Stimulated activated naive CD8-positive, alpha-beta T cell treated with anti-CD3 and anti-CD28 coated beads, Interleukin-15, amount 100 ng/mL, for 72 hours (primary cell): ENCODE data around the gene FOXE3.

ENCODE experiments used
- ATAC-seq: fragments of 150-1000 bp; cut with Tn5 transposase; 2 replicates; pipeline ENCODE4 v1.10.0; 2021; ENCODE audit warnings: mild to moderate bottlenecking, moderate library complexity
- DNase-seq, 2 donors: peaks; one replicate each; pipeline ENCODE4 v3.0.0; 2021 to 2022
- H3K27ac Mint-ChIP-seq, 2 donors: one replicate each; pipeline ENCODE4 v1.8.0; 2022; ENCODE audit warnings: mild to moderate bottlenecking in 2 of 2, mixed read lengths in 2 of 2, moderate library complexity in 2 of 2
- H3K27me3 Mint-ChIP-seq: one replicate; pipeline ENCODE4 v1.8.0; 2022; ENCODE audit warnings: mixed read lengths
- H3K4me1 Mint-ChIP-seq: one replicate; pipeline ENCODE4 v1.8.0; 2022; ENCODE audit warnings: mild to moderate bottlenecking, mixed read lengths
- H3K4me3 Mint-ChIP-seq, 2 donors: one replicate each; pipeline ENCODE4 v1.8.0; 2022; ENCODE audit warnings: mild to moderate bottlenecking in 2 of 2, mixed read lengths in 2 of 2, moderate library complexity in 1 of 2
- H3K9me3 Mint-ChIP-seq, 2 donors: one replicate each; pipeline ENCODE4 v1.8.0; 2022; ENCODE audit warnings: mixed read lengths in 2 of 2

The FOXE3 gene

DNA sequence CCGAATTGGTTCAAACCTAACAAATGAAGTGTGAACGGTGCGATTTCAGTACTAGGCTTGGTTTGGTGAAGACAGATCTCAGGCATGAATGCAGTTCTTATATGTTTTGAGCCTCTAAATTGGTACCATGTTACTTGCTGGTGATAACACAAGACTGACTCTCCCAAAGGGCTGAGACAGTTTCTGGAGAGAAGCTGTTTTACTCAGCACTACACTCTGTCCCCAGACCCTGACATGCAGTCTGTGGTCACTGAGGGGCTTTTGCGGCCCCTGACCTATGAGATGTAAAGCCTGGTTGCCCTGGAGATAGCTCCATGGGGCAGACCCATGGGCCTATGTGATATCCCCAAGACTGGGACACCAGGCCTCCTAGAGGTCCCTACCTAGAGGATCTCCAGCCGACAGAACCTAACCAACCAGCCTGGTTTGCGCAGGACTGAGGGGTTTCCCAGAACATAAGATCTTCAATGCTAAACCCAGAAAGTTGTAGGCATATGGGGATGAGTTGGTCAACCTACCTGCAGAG, 19.4 kb upstream of the FOXE3 start:
- ATAC-seq (no peak), DNase-seq (no peak)
- Mint-ChIP-seq H3K4me3 (no peak overlapping the region), H3K27me3 (peaks cover 33% of the 10 kb centered on the region), H3K9me3 (no peaks in the 10 kb centered on the region), H3K27ac (no peak overlapping the region), H3K4me1 (no peaks in the 10 kb centered on the region)

DNA sequence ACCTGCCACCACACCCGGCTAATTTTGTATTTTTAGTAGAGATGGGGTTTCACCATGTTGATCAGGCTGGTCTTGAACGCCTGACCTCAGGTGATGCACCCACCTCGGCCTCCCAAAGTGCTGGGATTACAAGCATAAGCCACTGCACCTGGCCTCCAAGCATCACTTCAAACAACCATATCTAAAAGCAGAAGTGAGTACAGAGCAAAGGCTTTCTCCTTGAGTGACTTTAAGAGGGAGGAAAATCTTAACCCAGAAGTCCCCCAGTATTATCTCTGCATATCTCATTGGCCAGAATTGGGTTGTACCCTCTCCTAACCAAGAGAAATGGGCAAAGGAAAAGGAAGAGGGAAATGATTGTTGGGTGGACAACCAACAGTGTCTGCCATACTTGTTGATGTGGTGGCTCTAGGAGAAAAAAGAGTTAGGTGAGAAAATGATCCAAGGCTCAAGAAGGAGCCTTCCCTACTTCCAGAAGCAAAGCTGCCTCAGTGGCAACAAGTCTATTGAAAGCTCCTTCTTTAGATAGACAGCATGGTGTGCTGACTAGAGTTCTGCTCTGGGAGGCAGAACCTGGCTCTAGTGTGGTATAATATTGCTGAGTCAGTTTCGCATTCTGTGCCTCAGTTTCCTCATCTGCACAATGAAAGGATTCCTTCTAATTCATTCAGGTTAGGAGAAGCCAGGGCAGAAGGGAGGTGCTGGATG, 16.8 kb upstream of the FOXE3 start:
- peaks cover 47% of the 10 kb centered on the region for H3K27me3 Mint-ChIP-seq
- DNase-seq (no peak), ATAC-seq (no peak)
- no peak overlapping the region for H3K27ac Mint-ChIP-seq
- no peak overlapping the region for H3K4me3 Mint-ChIP-seq
- H3K4me1 Mint-ChIP-seq: no peaks in the 10 kb centered on the region
- H3K9me3 Mint-ChIP-seq: no peaks in the 10 kb centered on the region

DNA sequence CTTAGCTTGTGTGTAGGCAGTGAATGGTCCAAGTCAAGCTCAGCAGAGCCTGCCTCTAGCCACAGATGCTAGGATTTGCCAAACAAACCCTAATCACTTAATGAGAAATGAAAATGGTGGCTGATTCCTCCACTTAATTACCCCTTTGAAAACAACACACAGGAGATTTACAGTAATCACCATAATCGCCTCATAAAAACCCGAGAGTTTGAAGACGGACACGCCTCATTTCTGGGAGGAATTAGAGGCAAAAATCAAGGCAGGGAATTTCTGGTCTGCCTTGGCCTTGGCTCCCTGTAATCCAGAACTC, 16.3 kb upstream of the FOXE3 start:
- H3K4me3 Mint-ChIP-seq: no peak overlapping the region
- H3K4me1 Mint-ChIP-seq: no peaks in the 10 kb centered on the region
- H3K9me3 Mint-ChIP-seq: no peaks in the 10 kb centered on the region
- peaks cover 45% of the 10 kb centered on the region for H3K27me3 Mint-ChIP-seq
- DNase-seq (no peak), ATAC-seq (no peak)
- H3K27ac Mint-ChIP-seq: no peak overlapping the region

DNA sequence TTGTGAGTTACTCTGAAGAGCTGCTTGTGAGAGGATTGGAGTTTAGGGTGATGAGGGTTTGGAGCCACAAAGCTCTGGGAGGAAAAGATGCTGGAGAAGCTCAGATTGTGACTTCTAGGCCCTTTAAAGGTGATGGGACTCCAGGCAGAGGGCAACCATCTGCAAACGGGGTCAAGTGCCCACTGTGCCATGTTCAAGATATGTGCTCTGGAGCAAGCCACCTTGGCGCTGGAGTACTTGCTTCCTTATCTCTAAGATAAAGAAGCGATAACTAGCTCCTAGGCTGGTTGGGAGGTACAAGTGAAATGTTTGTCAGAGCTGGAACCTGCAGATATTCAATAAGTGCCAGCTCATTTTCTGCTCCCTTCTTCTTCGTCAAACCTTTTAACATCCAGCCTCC, 14.3 kb upstream of the FOXE3 start:
- Mint-ChIP-seq H3K4me3 (no peak overlapping the region), H3K4me1 (no peaks in the 10 kb centered on the region), H3K9me3 (no peaks in the 10 kb centered on the region), H3K27ac (no peak overlapping the region), H3K27me3 (peaks cover 53% of the 10 kb centered on the region)
- no peak for DNase-seq
- no peak for ATAC-seq

DNA sequence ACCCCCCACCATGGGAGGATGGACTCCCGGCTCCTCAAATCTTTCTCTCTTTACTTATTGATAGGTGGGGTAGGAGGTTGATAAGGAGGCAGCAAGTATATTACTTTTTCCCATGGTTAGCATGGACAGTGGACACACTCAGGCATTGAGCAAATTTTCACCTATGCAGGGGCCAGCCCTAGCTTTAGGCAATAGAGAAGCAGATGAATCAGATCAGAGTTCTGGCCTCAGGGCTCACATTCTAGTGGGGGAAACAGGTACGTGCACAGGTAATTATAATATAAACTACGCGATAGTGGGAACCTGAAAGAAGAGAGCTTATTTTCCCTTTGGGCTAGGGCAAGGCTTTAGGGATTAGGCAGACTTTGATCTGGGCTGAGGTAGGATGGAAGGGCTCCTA, 13.5 kb upstream of the FOXE3 start:
- no peak for DNase-seq
- Mint-ChIP-seq H3K4me3 (no peak overlapping the region), H3K4me1 (no peaks in the 10 kb centered on the region), H3K27me3 (peaks cover 53% of the 10 kb centered on the region), H3K27ac (no peak overlapping the region), H3K9me3 (no peaks in the 10 kb centered on the region)
- no peak for ATAC-seq

DNA sequence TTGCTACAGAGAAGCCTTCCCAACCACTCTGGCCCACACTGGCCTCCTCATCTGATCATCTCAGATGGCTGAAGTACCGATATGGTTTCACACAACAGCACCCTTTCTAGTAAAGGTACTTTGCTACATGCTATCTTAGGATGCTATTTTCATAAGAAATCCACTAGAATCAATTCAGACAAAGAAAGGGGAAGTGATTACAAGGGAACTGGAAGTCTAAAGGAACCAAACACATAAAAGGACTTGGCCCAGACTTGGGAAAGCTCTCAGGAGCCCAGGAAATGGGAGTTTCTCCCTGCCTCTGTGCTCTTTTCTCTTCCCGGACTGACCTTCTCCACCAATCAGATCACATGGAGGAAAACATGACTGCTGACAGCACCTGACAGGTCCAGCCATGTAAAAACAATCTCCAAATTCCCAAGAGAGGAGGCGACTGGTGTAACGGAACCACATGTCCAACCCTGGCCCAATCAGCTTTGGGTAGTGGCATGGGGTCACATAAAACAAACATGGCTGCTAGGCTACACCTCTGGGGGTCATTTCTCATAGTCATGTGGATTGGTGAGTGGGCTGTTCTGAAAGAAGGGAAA, 12.7 kb upstream of the FOXE3 start:
- peaks cover 53% of the 10 kb centered on the region for H3K27me3 Mint-ChIP-seq
- ATAC-seq (no peak), DNase-seq (no peak)
- H3K9me3 Mint-ChIP-seq: no peaks in the 10 kb centered on the region
- no peak overlapping the region for H3K27ac Mint-ChIP-seq
- H3K4me1 Mint-ChIP-seq: no peaks in the 10 kb centered on the region
- H3K4me3 Mint-ChIP-seq: no peak overlapping the region

DNA sequence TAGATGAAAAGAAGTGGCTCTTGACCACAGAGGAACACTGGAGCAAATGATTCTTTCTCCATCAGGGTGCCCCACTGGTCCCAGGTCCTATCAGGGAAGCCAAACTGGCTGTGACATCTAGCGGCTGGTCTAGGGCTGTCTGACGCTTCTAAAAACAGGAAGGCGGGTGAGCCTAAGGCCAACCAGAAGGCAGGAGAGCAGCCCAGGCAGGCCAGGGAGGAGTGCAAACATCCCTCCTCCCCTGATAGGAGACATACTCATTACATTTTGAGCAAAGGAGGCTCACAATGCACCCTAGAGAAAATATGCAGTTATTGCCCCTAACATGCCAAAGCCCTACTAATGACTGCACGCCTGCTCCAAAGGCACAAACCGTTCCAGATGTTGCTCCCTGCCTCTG, 10.4 kb upstream of the FOXE3 start:
- peaks cover 63% of the 10 kb centered on the region for H3K27me3 Mint-ChIP-seq
- H3K27ac Mint-ChIP-seq: no peak overlapping the region
- no peak for DNase-seq
- no peaks in the 10 kb centered on the region for H3K9me3 Mint-ChIP-seq
- ATAC-seq: no peak
- H3K4me3 Mint-ChIP-seq: no peak overlapping the region
- H3K4me1 Mint-ChIP-seq: no peaks in the 10 kb centered on the region

DNA sequence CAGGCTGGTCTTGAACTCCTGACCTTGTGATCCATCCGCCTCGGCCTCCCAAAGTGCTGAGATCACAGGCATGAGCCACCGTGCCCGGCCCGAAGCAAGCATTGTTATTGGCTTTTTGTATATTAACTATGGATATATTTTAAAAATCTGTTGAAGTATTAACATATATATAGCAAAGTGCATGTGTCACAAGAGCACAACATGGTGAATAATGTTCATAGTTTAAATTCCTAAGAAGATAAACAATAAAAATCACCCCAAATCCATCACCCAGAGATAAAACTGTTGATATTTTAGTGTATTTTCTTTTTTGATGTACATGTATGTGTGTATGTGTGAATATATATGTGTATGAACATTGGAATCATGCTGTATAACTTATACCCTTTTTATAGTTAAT, 9.1 kb upstream of the FOXE3 start:
- Mint-ChIP-seq H3K27me3 (peaks cover 55% of the 10 kb centered on the region), H3K4me1 (no peaks in the 10 kb centered on the region), H3K9me3 (no peaks in the 10 kb centered on the region), H3K27ac (peak overlapping the region in 1 of 2 donors; percentile 43), H3K4me3 (no peak overlapping the region)
- DNase-seq: no peak
- no peak for ATAC-seq

DNA sequence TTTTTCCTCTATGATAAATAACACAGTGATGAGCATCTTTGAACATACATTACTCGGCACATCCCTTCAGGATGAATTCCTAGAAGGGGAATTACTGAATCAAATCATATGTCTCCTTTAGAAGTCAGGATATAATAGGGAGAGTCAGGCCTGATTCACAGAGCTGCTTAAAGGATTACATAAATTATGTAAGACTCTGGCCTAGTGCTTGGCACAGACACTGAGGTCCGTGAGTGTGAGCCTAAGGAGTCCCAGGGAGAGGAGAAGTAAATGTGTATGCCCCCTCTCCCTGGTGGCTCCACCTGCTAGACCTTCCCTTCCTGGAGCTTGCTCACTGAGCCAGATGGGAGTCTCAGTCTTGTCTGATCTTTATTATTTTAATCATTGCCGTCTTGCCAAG, 8.6 kb upstream of the FOXE3 start:
- no peak overlapping the region for H3K4me3 Mint-ChIP-seq
- DNase-seq (no peak), ATAC-seq (no peak)
- H3K27me3 Mint-ChIP-seq: peaks cover 50% of the 10 kb centered on the region
- H3K27ac Mint-ChIP-seq: no peak overlapping the region
- no peaks in the 10 kb centered on the region for H3K9me3 Mint-ChIP-seq
- no peaks in the 10 kb centered on the region for H3K4me1 Mint-ChIP-seq

DNA sequence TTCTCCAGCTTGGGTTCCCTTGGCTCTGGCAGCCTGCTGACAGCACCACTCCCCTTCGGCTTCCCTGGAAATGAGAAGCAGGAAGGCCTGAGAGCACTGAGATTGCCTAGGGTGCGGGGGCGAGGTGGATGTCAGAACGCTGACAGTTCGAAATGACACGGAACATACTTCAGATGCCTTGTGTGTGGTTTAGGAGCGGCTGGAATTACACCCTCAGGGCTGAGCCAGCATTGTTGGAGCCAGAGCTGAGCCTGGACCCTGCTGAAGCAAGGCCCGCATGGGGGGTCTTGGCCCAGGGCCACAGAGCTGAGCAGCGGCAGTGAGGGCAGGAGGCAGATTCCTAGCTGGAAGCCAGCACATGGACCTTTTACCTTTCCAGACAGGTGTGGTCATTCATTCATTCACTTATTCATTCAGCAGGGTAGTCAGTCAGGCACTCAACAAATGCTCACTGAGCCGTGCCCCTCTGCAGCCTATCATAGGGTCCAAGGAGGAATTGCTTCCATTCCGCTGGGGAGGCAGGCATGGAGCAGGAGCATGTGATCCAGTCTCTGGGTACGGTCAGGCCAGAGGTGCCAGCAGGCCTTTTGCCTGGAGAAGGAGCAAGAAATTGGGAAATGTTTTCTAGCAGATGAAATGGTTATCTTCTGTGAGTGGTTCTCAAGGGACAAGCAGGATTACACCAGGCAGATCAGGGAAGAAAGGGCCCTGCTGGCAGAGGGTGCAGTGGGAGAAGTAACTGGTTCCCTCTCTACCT, 6.6 kb upstream of the FOXE3 start:
- DNase-seq: no peak
- no peaks in the 10 kb centered on the region for H3K4me1 Mint-ChIP-seq
- no peak overlapping the region for H3K4me3 Mint-ChIP-seq
- no peak for ATAC-seq
- peaks cover 50% of the 10 kb centered on the region for H3K27me3 Mint-ChIP-seq
- no peaks in the 10 kb centered on the region for H3K9me3 Mint-ChIP-seq
- H3K27ac Mint-ChIP-seq: no peak overlapping the region

DNA sequence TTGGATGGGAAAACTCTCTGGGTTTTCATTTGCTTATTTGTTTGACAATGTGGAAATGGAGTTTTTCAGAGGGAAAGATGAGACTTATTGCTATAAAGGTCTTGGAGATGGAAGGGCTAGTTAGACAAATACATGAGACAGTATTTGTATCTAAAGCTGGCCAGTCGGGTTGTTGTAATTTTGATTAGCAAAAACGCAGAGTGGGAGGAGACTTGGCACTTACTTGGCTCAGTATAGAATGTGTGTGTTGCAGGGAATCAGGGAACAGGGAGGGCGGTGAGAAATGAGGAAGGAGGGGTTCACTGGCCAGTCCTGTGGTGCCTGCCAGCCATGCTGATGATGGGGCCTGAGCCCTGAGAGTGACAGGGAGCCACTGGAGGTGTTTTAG, 6.0 kb upstream of the FOXE3 start:
- peaks cover 52% of the 10 kb centered on the region for H3K27me3 Mint-ChIP-seq
- no peak overlapping the region for H3K27ac Mint-ChIP-seq
- no peaks in the 10 kb centered on the region for H3K9me3 Mint-ChIP-seq

DNA sequence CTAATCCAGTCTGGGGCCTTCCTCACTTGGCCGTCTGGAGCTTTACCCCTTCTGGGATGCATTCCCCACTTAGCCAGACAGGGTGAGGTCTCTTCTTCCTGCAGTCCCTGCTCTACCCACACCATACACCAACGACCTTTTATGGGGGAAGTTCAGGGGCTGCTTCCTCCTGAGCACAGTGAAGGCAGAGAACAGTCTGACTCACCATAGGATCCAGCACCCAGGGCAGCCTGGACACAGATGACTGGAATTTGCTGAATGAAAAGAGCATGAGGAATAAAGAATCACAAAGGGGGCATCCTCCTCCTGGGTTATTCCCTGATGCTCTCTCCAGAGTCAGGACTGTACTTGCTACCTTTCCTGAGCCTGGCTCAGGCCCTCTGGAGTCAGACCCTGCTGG, 4.6 kb upstream of the FOXE3 start:
- no peaks in the 10 kb centered on the region for H3K9me3 Mint-ChIP-seq
- peaks cover 1% of the 10 kb centered on the region for H3K4me1 Mint-ChIP-seq
- H3K4me3 Mint-ChIP-seq: no peak overlapping the region
- no peak for DNase-seq
- no peak overlapping the region for H3K27ac Mint-ChIP-seq
- H3K27me3 Mint-ChIP-seq: peaks cover 53% of the 10 kb centered on the region
- ATAC-seq: no peak

More for the DNA sequence above, 6.0 kb upstream of the FOXE3 start:
- DNase-seq: no peak
- Mint-ChIP-seq H3K4me1 (no peaks in the 10 kb centered on the region), H3K4me3 (no peak overlapping the region)
- ATAC-seq: no peak

DNA sequence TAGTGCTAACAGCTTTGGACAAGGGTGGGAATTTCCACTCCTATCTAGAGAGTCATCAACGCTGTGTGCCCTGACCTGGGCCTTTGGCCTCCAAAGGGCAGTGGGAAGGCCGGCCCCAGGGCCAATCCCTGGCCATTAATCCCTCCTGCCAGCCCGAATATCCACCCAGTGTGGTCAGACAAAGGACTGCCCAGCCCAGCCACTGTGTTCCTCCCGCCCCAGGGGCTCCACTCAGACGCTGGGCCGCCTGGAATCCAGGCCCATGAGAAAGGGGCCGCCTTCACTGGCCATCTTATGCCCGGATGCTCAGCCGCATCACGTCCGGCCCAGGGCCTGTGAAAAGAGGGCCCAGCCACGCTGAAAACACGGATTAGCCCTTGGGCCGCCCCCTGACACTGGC, 3.6 kb upstream of the FOXE3 start:
- no peaks in the 10 kb centered on the region for H3K9me3 Mint-ChIP-seq
- peaks cover 9% of the 10 kb centered on the region for H3K4me1 Mint-ChIP-seq
- peaks cover 61% of the 10 kb centered on the region for H3K27me3 Mint-ChIP-seq
- DNase-seq (no peak), ATAC-seq (no peak)
- no peak overlapping the region for H3K27ac Mint-ChIP-seq
- no peak overlapping the region for H3K4me3 Mint-ChIP-seq

DNA sequence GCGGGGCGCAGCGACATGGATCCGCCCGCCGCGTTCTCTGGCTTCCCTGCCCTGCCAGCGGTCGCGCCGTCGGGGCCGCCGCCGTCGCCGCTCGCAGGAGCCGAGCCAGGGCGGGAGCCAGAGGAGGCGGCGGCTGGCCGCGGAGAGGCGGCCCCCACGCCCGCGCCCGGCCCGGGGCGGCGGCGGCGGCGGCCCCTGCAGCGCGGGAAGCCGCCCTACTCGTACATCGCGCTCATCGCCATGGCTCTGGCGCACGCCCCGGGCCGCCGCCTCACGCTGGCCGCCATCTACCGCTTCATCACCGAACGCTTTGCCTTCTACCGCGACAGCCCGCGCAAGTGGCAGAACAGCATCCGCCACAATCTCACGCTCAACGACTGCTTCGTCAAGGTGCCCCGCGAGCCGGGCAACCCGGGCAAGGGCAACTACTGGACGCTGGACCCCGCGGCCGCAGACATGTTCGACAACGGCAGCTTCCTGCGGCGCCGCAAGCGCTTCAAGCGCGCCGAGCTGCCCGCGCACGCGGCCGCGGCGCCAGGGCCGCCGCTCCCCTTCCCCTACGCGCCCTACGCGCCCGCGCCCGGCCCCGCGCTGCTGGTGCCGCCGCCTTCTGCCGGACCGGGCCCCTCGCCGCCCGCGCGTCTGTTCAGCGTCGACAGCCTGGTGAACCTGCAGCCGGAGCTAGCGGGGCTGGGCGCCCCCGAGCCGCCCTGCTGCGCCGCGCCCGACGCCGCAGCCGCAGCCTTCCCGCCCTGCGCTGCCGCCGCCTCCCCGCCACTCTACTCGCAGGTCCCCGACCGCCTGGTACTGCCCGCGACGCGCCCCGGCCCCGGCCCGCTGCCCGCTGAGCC, 459 bp downstream of the FOXE3 start:
- H3K4me1 Mint-ChIP-seq: peaks cover 13% of the 10 kb centered on the region
- peak overlapping the region; percentile 67 to 69 for H3K4me3 Mint-ChIP-seq
- DNase-seq (no peak), ATAC-seq (peak; percentile 53)
- peaks cover 71% of the 10 kb centered on the region for H3K27me3 Mint-ChIP-seq
- no peaks in the 10 kb centered on the region for H3K9me3 Mint-ChIP-seq
- peak overlapping the region in 1 of 2 donors; percentile 63 for H3K27ac Mint-ChIP-seq

DNA sequence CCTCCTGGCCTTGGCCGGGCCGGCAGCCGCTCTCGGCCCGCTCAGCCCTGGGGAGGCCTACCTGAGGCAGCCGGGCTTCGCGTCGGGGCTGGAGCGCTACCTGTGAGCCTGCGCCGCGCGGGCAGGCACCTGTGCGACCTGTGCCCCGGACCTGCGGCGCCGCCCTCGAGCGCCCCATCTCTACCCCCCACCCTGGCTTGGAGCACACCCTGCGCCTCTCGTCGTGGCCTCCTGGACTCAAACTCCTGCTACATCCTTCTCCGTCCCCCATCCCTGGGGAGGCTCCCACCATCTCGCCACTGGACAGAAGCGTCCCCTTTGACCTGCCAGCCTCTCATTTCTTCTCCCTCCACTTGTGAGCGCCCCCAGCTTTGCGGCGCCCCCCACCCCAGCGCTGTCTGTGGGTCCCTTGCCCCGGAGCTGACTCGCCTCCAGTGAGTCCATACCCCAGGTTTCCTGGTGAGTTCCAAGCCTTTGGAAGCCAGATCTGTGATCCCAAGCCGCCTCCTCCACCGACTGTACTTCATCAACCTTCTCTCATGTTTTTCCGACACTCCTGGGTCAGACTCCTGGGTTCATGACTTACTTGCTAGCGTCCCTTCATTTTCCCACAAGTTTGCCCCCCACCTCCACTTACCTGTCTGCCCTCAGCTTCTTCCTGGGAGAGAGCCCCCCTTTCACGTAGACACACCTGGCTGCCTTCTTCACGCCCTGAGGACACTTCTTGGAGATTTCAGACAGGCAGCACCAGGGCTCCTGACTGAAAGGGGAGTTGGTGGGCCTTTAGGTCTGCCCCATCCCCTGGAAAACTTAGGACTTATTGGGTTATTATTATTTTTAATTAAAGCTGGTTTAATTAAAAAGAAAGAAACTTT, 1.3 kb downstream of the FOXE3 start:
- ATAC-seq (peak; percentile 24), DNase-seq (no peak)
- H3K4me3 Mint-ChIP-seq: peak overlapping the region; percentile 49 to 58
- H3K9me3 Mint-ChIP-seq: no peaks in the 10 kb centered on the region
- H3K27ac Mint-ChIP-seq: no peak overlapping the region
- peaks cover 72% of the 10 kb centered on the region for H3K27me3 Mint-ChIP-seq
- H3K4me1 Mint-ChIP-seq: peaks cover 13% of the 10 kb centered on the region
